Neural progenitor cell (in vitro differentiated cells): ENCODE measurements around the gene ABCC8. TPM values are rescaled to one million over a fixed set of nuclear protein-coding genes. Genes with fewer than 3 reads are reported as not detected.
A peak's percentile ranks its signal among the peaks of the same experiment; 100 is the strongest.

Experiments
- DNase-seq: peaks from one replicate; pipeline ENCODE4 v3.0.0-alpha.2; 2016; ENCODE audit warnings: low spot score
- H2AFZ ChIP-seq: fragments of 200-600 bp; sonication (generic); replicated peaks from 2 replicates; pipeline ENCODE4 v1.6.1; 2016; ENCODE audit warnings: antibody characterized with exemption
- H3F3A ChIP-seq: fragments of 200-600 bp; sonication (generic); 2 replicates; pipeline ENCODE4 v1.6.1; 2016; ENCODE audit warnings: antibody characterized with exemption, low read depth
- H3K27ac ChIP-seq: fragments of 200-600 bp; sonication (generic); 2 replicates; pipeline ENCODE4 v1.5.1; 2016; ENCODE audit warnings: mild to moderate bottlenecking
- H3K27me3 ChIP-seq: fragments of 200-600 bp; sonication (generic); 2 replicates; pipeline ENCODE4 v1.6.1; 2016; ENCODE audit warnings: mild to moderate bottlenecking, moderate library complexity
- H3K36me3 ChIP-seq: fragments of 200-600 bp; sonication (generic); 2 replicates; pipeline ENCODE4 v1.5.1; 2016
- H3K4me1 ChIP-seq: fragments of 200-600 bp; sonication (generic); 2 replicates; pipeline ENCODE4 v1.6.1; 2016; ENCODE audit warnings: mixed run types
- H3K4me2 ChIP-seq: fragments of 200-600 bp; sonication (generic); 2 replicates; pipeline ENCODE4 v1.6.1; 2016
- H3K4me3 ChIP-seq: fragments of 200-600 bp; sonication (generic); 2 replicates; pipeline ENCODE4 v1.5.1; 2016
- H3K79me2 ChIP-seq: fragments of 200-600 bp; sonication (generic); 2 replicates; pipeline ENCODE4 v1.6.1; 2016; ENCODE audit warnings: low read depth
- H3K9ac ChIP-seq: fragments of 200-600 bp; sonication (generic); 2 replicates; pipeline ENCODE4 v1.6.1; 2016
- H3K9me3 ChIP-seq: fragments of 200-600 bp; sonication (generic); 2 replicates; pipeline ENCODE4 v1.5.1; 2016; ENCODE audit warnings: low read depth
- H4K20me1 ChIP-seq: fragments of 200-600 bp; sonication (generic); 2 replicates; pipeline ENCODE4 v1.6.1; 2016; ENCODE audit warnings: low read depth
- H3K27ac Mint-ChIP-seq: 3 replicates; pipeline ENCODE4 v1.8.0; 2021; ENCODE audit warnings: mixed read lengths
- H3K27me3 Mint-ChIP-seq: 2 replicates; pipeline ENCODE4 v1.8.0; 2022; ENCODE audit warnings: low read depth, mild to moderate bottlenecking, inconsistent platforms, moderate library complexity, mixed read lengths; ENCODE audit not compliant: insufficient read depth
- H3K36me3 Mint-ChIP-seq: 3 replicates; pipeline ENCODE4 v1.8.0; 2021; ENCODE audit warnings: mixed read lengths
- H3K4me1 Mint-ChIP-seq: 3 replicates; pipeline ENCODE4 v1.8.0; 2021; ENCODE audit warnings: mixed read lengths
- H3K4me3 Mint-ChIP-seq: 3 replicates; pipeline ENCODE4 v1.8.0; 2021; ENCODE audit warnings: mild to moderate bottlenecking, moderate library complexity, mixed read lengths
- H3K9me3 Mint-ChIP-seq: 3 replicates; pipeline ENCODE4 v1.8.0; 2020; ENCODE audit warnings: mixed read lengths
- EZH2 ChIP-seq: fragments of 200-600 bp; sonication (generic); IDR thresholded peaks from 2 replicates; pipeline ENCODE4 v1.6.1; 2017; ENCODE audit warnings: antibody characterized with exemption, mild to moderate bottlenecking, moderate library complexity
- EZH2phosphoT487 ChIP-seq: fragments of 200-600 bp; sonication (generic); IDR thresholded peaks from 2 replicates; pipeline ENCODE4 v1.6.1; 2017; ENCODE audit warnings: antibody characterized with exemption
- total RNA-seq: library from RNA; depleted of rRNA; stranded (reverse); fragments of >200 nt; gene quantifications from 2 replicates; pipeline ENCODE4 v1.2.3, GENCODE V29; 2015; ENCODE audit warnings: low replicate concordance
- TF ChIP-seq, protein P1 (sequence below): fragments of 200-600 bp; sonication (generic); IDR thresholded peaks from 2 replicates; pipeline ENCODE4 v1.5.1; 2017; ENCODE audit warnings: antibody characterized with exemption, mild to moderate bottlenecking

The ABCC8 gene
- total RNA-seq, 1 donor from 2014 or later = 0.32 TPM

DNA sequence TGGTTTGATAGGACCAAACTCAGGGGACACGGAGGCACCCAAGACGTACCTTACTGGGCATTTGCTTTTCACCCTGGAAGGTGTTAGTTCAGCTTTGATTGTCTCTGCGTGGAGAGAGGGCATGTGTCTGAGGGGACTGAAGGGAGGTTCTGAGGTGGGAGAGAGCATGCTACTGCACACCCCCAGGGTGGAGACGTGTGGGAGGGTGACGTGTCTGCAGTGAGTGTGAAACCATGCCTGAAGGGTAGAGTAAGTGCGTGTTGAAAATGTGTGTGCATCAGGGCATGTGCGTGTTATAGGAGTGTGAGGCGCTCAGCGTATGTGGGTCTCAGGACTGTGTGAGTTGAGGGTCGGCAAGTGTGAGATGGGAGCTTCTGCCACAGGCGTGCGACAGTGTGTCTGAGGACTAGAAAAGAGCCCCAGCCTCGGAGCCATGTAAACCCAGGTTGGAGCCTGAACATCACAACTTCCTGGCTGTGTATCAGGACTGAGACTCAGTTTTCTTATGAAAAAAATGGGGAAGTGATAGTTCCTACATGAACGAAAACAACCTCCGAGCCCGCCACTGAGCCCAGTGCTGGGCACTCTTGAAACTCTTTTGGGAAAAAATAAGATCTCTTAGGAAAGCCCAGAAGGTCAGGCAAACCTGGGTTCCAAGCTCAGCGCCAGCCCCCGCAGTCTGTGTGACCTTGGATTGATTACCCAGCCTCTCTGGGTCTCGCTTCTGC, 76.4 kb downstream of the ABCC8 start:
- no peaks in the 10 kb centered on the region for H4K20me1 ChIP-seq
- no peaks in the 10 kb centered on the region for H3K4me1 ChIP-seq
- no peaks in the 10 kb centered on the region for H3K4me1 Mint-ChIP-seq
- TF ChIP-seq, protein P1, sequence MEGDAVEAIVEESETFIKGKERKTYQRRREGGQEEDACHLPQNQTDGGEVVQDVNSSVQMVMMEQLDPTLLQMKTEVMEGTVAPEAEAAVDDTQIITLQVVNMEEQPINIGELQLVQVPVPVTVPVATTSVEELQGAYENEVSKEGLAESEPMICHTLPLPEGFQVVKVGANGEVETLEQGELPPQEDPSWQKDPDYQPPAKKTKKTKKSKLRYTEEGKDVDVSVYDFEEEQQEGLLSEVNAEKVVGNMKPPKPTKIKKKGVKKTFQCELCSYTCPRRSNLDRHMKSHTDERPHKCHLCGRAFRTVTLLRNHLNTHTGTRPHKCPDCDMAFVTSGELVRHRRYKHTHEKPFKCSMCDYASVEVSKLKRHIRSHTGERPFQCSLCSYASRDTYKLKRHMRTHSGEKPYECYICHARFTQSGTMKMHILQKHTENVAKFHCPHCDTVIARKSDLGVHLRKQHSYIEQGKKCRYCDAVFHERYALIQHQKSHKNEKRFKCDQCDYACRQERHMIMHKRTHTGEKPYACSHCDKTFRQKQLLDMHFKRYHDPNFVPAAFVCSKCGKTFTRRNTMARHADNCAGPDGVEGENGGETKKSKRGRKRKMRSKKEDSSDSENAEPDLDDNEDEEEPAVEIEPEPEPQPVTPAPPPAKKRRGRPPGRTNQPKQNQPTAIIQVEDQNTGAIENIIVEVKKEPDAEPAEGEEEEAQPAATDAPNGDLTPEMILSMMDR = no peak
- TF ChIP-seq EZH2phosphoT487 = no peak
- TF ChIP-seq EZH2 = no peak
- H3K36me3 ChIP-seq = no peaks in the 10 kb centered on the region
- H3K27ac ChIP-seq = no peak overlapping the region
- H3K79me2 ChIP-seq = no peaks in the 10 kb centered on the region
- H3K27ac Mint-ChIP-seq = peak overlapping the region; percentile 74
- no peak overlapping the region for H3K4me2 ChIP-seq
- no peak overlapping the region for H3K4me3 ChIP-seq
- no peaks in the 10 kb centered on the region for H3K9me3 Mint-ChIP-seq
- H3K4me3 Mint-ChIP-seq = no peak overlapping the region
- peaks cover 7% of the 10 kb centered on the region for H3K27me3 Mint-ChIP-seq
- no peak for DNase-seq
- no peaks in the 10 kb centered on the region for H3F3A ChIP-seq
- H3K27me3 ChIP-seq = no peaks in the 10 kb centered on the region
- no peak overlapping the region for H3K9ac ChIP-seq
- no peaks in the 10 kb centered on the region for H3K9me3 ChIP-seq
- H2AFZ ChIP-seq = no peak overlapping the region
- H3K36me3 Mint-ChIP-seq = no peaks in the 10 kb centered on the region

DNA sequence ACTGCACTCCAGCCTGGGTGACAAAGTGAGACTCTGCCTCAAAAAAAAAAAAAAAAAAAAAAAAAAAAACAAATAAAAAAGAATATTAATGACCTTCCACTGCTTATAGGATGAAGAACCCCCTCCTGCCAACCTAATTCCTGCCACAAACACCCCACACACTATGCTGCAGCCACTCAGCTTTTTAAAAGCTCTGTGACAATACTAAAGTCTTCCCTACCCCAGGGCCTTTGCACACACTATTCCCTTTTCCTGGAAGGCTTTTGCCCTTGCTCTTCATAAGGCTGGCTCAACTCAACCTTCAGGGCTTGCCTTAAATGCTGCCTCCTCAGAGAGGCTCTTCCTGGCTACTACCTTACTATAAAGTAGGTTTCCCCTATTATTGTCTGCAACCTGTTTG, 77.4 kb downstream of the ABCC8 start:
- peaks cover 2% of the 10 kb centered on the region for H3K27me3 Mint-ChIP-seq
- H3K4me3 Mint-ChIP-seq = no peak overlapping the region
- H4K20me1 ChIP-seq = no peaks in the 10 kb centered on the region
- H3K4me1 Mint-ChIP-seq = no peaks in the 10 kb centered on the region
- no peak overlapping the region for H3K4me3 ChIP-seq
- H3K9me3 ChIP-seq = no peaks in the 10 kb centered on the region
- no peak overlapping the region for H3K27ac Mint-ChIP-seq
- H3K36me3 Mint-ChIP-seq = no peaks in the 10 kb centered on the region
- TF ChIP-seq EZH2phosphoT487 = no peak
- TF ChIP-seq, protein P1 = no peak
- TF ChIP-seq EZH2 = no peak
- no peak overlapping the region for H3K9ac ChIP-seq
- no peaks in the 10 kb centered on the region for H3F3A ChIP-seq
- DNase-seq = no peak
- no peak overlapping the region for H3K4me2 ChIP-seq
- H2AFZ ChIP-seq = no peak overlapping the region
- no peaks in the 10 kb centered on the region for H3K4me1 ChIP-seq
- no peaks in the 10 kb centered on the region for H3K79me2 ChIP-seq
- no peaks in the 10 kb centered on the region for H3K27me3 ChIP-seq
- no peak overlapping the region for H3K27ac ChIP-seq
- no peaks in the 10 kb centered on the region for H3K9me3 Mint-ChIP-seq
- no peaks in the 10 kb centered on the region for H3K36me3 ChIP-seq

- Histone ChIP-seq H3F3A (no peaks in the 10 kb centered on the region), H3K4me2 (no peak overlapping the region), H3K79me2 (no peaks in the 10 kb centered on the region), H3K27ac (no peak overlapping the region), H3K9ac (no peak overlapping the region), H3K27me3 (no peaks in the 10 kb centered on the region), H2AFZ (no peak overlapping the region), H3K4me3 (no peak overlapping the region), H4K20me1 (no peaks in the 10 kb centered on the region), H3K36me3 (no peaks in the 10 kb centered on the region), H3K4me1 (no peaks in the 10 kb centered on the region), H3K9me3 (no peaks in the 10 kb centered on the region)
- Mint-ChIP-seq H3K27me3 (peaks cover 5% of the 10 kb centered on the region), H3K9me3 (no peaks in the 10 kb centered on the region), H3K4me1 (no peaks in the 10 kb centered on the region), H3K4me3 (no peak overlapping the region), H3K27ac (no peak overlapping the region), H3K36me3 (no peaks in the 10 kb centered on the region)
- no peak for DNase-seq
- TF ChIP-seq, protein P1 = no peak
- TF ChIP-seq EZH2phosphoT487 = no peak
- no peak for TF ChIP-seq EZH2
Measured at GRCh38 chr11:17397311-17398002, 79.2 kb downstream of the ABCC8 start.
